DND-41 (cell line): ENCODE measurements around the gene DEF6.

Source experiments
- ATAC-seq: fragments of 200-7000 bp; cut with Tn5 transposase; 3 replicates; pipeline ENCODE4 v1.9.1; 2021; ENCODE audit warnings: low read depth; ENCODE audit not compliant: insufficient read depth
- DNase-seq: peaks from one replicate; pipeline ENCODE4 v3.0.0-alpha.2; 2020
- H2AFZ ChIP-seq: 2 replicates; pipeline ENCODE4 v1.6.0; 2012; ENCODE audit warnings: low read depth, low read length
- H3K27ac ChIP-seq: 2 replicates; pipeline ENCODE4 v1.5.1; 2012; ENCODE audit warnings: low read length, inconsistent platforms
- H3K27me3 ChIP-seq: fragments of 200-600 bp; sonication (generic); 2 replicates; pipeline ENCODE4 v1.6.0; 2012; ENCODE audit warnings: low read length, mild to moderate bottlenecking, inconsistent platforms; ENCODE audit not compliant: insufficient read depth, poor library complexity
- H3K36me3 ChIP-seq: 2 replicates; pipeline ENCODE4 v1.5.1; 2012; ENCODE audit warnings: low read length, inconsistent platforms; ENCODE audit not compliant: insufficient read depth
- H3K4me1 ChIP-seq: 2 replicates; pipeline ENCODE4 v1.5.1; 2012; ENCODE audit warnings: mild to moderate bottlenecking, low read length; ENCODE audit not compliant: insufficient read depth
- H3K4me2 ChIP-seq: 2 replicates; pipeline ENCODE4 v1.6.0; 2012; ENCODE audit warnings: mild to moderate bottlenecking, moderate library complexity, low read length, inconsistent platforms; ENCODE audit not compliant: insufficient read depth
- H3K4me3 ChIP-seq, 2 experiments: fragments of 200-600 bp in 1 of 2; shearing (Covaris generic) in 1 of 2; 2 replicates each; pipeline ENCODE4 v1.5.1; 2012 to 2016; ENCODE audit warnings: inconsistent platforms in 2 of 2, low read length in 2 of 2, mild to moderate bottlenecking in 2 of 2, low read depth in 1 of 2, moderate library complexity in 1 of 2
- H3K79me2 ChIP-seq: 2 replicates; pipeline ENCODE4 v1.6.0; 2012; ENCODE audit warnings: low read length, inconsistent platforms; ENCODE audit not compliant: insufficient read depth
- H3K9ac ChIP-seq: 2 replicates; pipeline ENCODE4 v1.6.0; 2012; ENCODE audit warnings: low read depth, mild to moderate bottlenecking, inconsistent platforms, low read length, moderate library complexity
- H3K9me3 ChIP-seq: 2 replicates; pipeline ENCODE4 v1.5.1; 2012; ENCODE audit warnings: low read length, moderate library complexity, mild to moderate bottlenecking, inconsistent platforms; ENCODE audit not compliant: insufficient read depth, severe bottlenecking
- H4K20me1 ChIP-seq: 2 replicates; pipeline ENCODE4 v1.6.0; 2012; ENCODE audit warnings: low read length; ENCODE audit not compliant: insufficient read depth
- CTCF ChIP-seq: IDR thresholded peaks from 2 replicates; pipeline ENCODE4 v1.5.1; 2012; ENCODE audit warnings: borderline replicate concordance, low read length, moderate library complexity, mild to moderate bottlenecking; ENCODE audit not compliant: poor library complexity, severe bottlenecking; ENCODE audit errors: extremely low read depth
- EZH2 ChIP-seq: IDR thresholded peaks from 3 replicates; pipeline ENCODE4 v1.6.1; 2012; ENCODE audit warnings: borderline replicate concordance, low read depth, mild to moderate bottlenecking, moderate library complexity, low read length, inconsistent platforms; ENCODE audit not compliant: severe bottlenecking

DEF6 gene

DNA sequence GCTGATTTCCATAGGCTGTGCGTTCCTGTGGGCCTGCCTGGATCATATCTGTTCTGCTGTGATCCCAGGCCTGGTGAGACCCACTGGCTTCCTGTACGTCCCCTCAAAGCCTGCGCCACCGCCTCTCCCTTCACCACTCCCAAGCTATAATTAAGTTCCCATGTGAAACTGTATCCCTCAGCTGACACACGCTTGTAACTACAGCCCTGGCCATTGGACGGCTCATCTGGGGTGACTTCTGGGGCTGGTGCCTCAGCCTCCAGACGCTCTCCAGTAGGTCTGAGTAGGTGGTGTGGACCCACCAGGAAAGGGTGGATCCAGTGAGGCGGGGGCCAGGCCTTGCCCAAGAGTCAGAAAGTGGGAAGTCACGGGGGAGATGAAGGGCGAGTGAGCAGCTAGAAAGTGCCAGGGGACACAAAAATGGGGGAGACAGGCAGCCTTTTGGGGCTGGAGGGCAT lies 65.7 kb downstream of the DEF6 start:
- peaks cover 6% of the 10 kb centered on the region; the same call in 1 of the 2 replicates for H4K20me1 ChIP-seq
- 0 out of 2 replicates have a peak, but pooled peaks cover 4% of the 10 kb centered on the region for H3K79me2 ChIP-seq
- TF ChIP-seq EZH2 (no peak), CTCF (no peak)
- no peak overlapping the region for H3K9ac ChIP-seq
- H3K27me3 ChIP-seq = no peaks in the 10 kb centered on the region
- H3K36me3 ChIP-seq = no peaks in the 10 kb centered on the region
- H3K27ac ChIP-seq = no peak overlapping the region
- no peaks in the 10 kb centered on the region for H3K9me3 ChIP-seq
- peaks cover 7% of the 10 kb centered on the region for H3K4me1 ChIP-seq
- no peak overlapping the region for H2AFZ ChIP-seq
- ATAC-seq (no peak; the same call in 2 of the 3 replicates), DNase-seq (no peak)
- no peak overlapping the region for H3K4me3 ChIP-seq
- no peak overlapping the region for H3K4me2 ChIP-seq

GRCh38 chr6:35365594-35366203 lies 68.1 kb downstream of the DEF6 start:
- H3K4me2 ChIP-seq = no peak overlapping the region
- peaks cover 31% of the 10 kb centered on the region for H3K4me1 ChIP-seq
- H3K36me3 ChIP-seq = no peaks in the 10 kb centered on the region
- H3K27ac ChIP-seq = no peak overlapping the region
- H3K79me2 ChIP-seq = peaks cover 4% of the 10 kb centered on the region; the same call in 1 of the 2 replicates
- no peak for ATAC-seq
- H3K27me3 ChIP-seq = no peaks in the 10 kb centered on the region
- H3K9me3 ChIP-seq = no peaks in the 10 kb centered on the region
- TF ChIP-seq CTCF (no peak), EZH2 (no peak)
- peaks cover 6% of the 10 kb centered on the region; the same call in 1 of the 2 replicates for H4K20me1 ChIP-seq
- H3K4me3 ChIP-seq = no peak overlapping the region
- DNase-seq = no peak
- H3K9ac ChIP-seq = no peak overlapping the region
- H2AFZ ChIP-seq = no peak overlapping the region

DNA sequence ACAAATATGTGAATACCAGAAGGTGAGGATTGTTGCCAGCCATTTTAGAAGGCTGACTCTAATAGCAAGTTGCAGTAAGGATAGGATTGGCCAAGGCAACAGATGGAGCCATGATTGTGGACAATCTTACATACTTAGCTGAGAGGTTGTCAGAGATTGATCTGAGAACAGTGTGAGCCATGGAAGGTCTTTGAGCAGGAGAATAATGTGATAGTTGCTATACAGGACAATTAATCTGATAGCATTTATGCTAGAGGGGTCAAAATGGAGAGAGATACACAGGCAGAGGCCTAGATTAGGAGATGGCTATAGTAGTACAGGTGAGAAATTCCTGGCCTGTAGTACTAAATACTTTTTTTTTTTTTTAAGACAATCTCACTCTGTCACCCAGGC lies 68.6 kb downstream of the DEF6 start:
- no peak for DNase-seq
- peaks cover 9% of the 10 kb centered on the region; the same call in 1 of the 2 replicates for H4K20me1 ChIP-seq
- no peak overlapping the region for H3K9ac ChIP-seq
- H3K27me3 ChIP-seq = no peaks in the 10 kb centered on the region
- no peaks in the 10 kb centered on the region for H3K36me3 ChIP-seq
- H3K79me2 ChIP-seq = peaks cover 4% of the 10 kb centered on the region; the same call in 1 of the 2 replicates
- H3K4me2 ChIP-seq = no peak overlapping the region
- H3K4me1 ChIP-seq = peaks cover 36% of the 10 kb centered on the region
- no peak overlapping the region for H2AFZ ChIP-seq
- no peak overlapping the region for H3K27ac ChIP-seq
- no peak for ATAC-seq
- H3K9me3 ChIP-seq = no peaks in the 10 kb centered on the region
- no peak for TF ChIP-seq EZH2
- no peak for TF ChIP-seq CTCF
- no peak overlapping the region for H3K4me3 ChIP-seq
